K562 (cell line): Measurements from ENCODE around the gene YOD1. TPM values are rescaled to one million over a fixed set of nuclear protein-coding genes. Genes with fewer than 3 reads are reported as not detected.

Experiments
- CEBPB ChIP-seq: fragments of 450-650 bp; IDR thresholded peaks from 2 replicates; pipeline ENCODE4 v1.6.1; 2016; ENCODE audit warnings: missing genetic modification characterization, missing compliant biosample characterization
- HDAC1 ChIP-seq, 2 experiments: fragments of 450-650 bp; IDR thresholded peaks; 2 replicates each; pipeline ENCODE4 v1.6.1; 2016 to 2017; ENCODE audit warnings: inconsistent platforms in 1 of 2, mild to moderate bottlenecking in 1 of 2, moderate library complexity in 1 of 2
- HMG20A ChIP-seq: fragments of 450-650 bp; formaldehyde crosslinking; conservative IDR thresholded peaks from 2 replicates; pipeline ENCODE4 v1.4.0; 2020; ENCODE audit warnings: mild to moderate bottlenecking, mixed read lengths
- HNRNPK ChIP-seq: fragments of 200-400 bp; formaldehyde crosslinking; IDR thresholded peaks from one replicate; pipeline ENCODE4 v1.6.1; 2018; ENCODE audit warnings: mild to moderate bottlenecking, low read depth, low read length; ENCODE audit not compliant: poor library complexity, severe bottlenecking
- KLF13 ChIP-seq: fragments of 450-650 bp; IDR thresholded peaks from 2 replicates; pipeline ENCODE4 v1.6.1; 2016; ENCODE audit warnings: missing genetic modification characterization, low read depth, mild to moderate bottlenecking, missing compliant biosample characterization, moderate library complexity, borderline replicate concordance
- MEF2A ChIP-seq: IDR thresholded peaks from 2 replicates; pipeline ENCODE4 v1.6.1; 2011; ENCODE audit warnings: low read depth, mild to moderate bottlenecking, low read length, moderate library complexity; ENCODE audit not compliant: control insufficient read depth
- MEIS2 ChIP-seq: fragments of 450-650 bp; IDR thresholded peaks from 2 replicates; pipeline ENCODE4 v1.6.1; 2014; ENCODE audit warnings: mild to moderate bottlenecking; ENCODE audit not compliant: partially characterized antibody
- NCOA2 ChIP-seq, 2 experiments: fragments of 450-650 bp; IDR thresholded peaks; 2 replicates each; pipeline ENCODE4 v1.6.1; 2018; ENCODE audit warnings: mild to moderate bottlenecking in 2 of 2, moderate library complexity in 1 of 2; ENCODE audit not compliant: partially characterized antibody in 2 of 2
- NCOA6 ChIP-seq: fragments of 450-650 bp; IDR thresholded peaks from 2 replicates; pipeline ENCODE4 v1.6.1; 2017; ENCODE audit warnings: mild to moderate bottlenecking
- PHB2 ChIP-seq: fragments of 450-650 bp; IDR thresholded peaks from 2 replicates; pipeline ENCODE4 v1.6.1; 2017; ENCODE audit warnings: low read depth
- RBM34 ChIP-seq: fragments of 200-400 bp; formaldehyde crosslinking; IDR thresholded peaks from 2 replicates; pipeline ENCODE4 v1.6.1; 2018; ENCODE audit warnings: low read length, borderline replicate concordance; ENCODE audit not compliant: insufficient read depth
- SREBF2 ChIP-seq: sonication (generic); formaldehyde crosslinking; IDR thresholded peaks from 2 replicates; pipeline ENCODE4 v1.4.0; 2020; ENCODE audit warnings: mild to moderate bottlenecking, missing genetic modification reagents
- SUPT5H ChIP-seq: fragments of 450-650 bp; IDR thresholded peaks from 2 replicates; pipeline ENCODE4 v1.6.1; 2016
- ZNF217 ChIP-seq: sonication (generic); formaldehyde crosslinking; IDR thresholded peaks from 2 replicates; pipeline ENCODE4 v1.8.0; 2022; ENCODE audit warnings: mild to moderate bottlenecking, missing genetic modification reagents
- ZNF41 ChIP-seq: fragments of 250-450 bp; sonication (Bioruptor Pico); conservative IDR thresholded peaks from 2 replicates; pipeline ENCODE4 v1.4.0; 2020; ENCODE audit warnings: mild to moderate bottlenecking
- ZNF696 ChIP-seq: fragments of 250-450 bp; sonication (Bioruptor Pico); conservative IDR thresholded peaks from 2 replicates; pipeline ENCODE4 v1.4.0; 2020; ENCODE audit warnings: mild to moderate bottlenecking, moderate library complexity
- polyA plus RNA-seq, 8 experiments: library from polyadenylated mRNA; depleted of rRNA in 4 of 8; stranded (reverse) in 5 of 8; unstranded in 3 of 8; fragments of >200 nt; fragmentation: Nextera tagmentation in 2 of 8; fragmentation: Illumina TruSeq in 1 of 8; extraction: Ambion mirVana in 2 of 8; extraction: Trizol in 1 of 8; gene quantifications; 2 replicates each; pipeline versions ENCODE4 v1.2.1 to v1.2.3, GENCODE V29; 2011 to 2014; ENCODE audit warnings: inconsistent platforms in 1 of 8, missing spikeins in 1 of 8
- total RNA-seq, 7 experiments: library from RNA; depleted of rRNA in 6 of 7; stranded (reverse); fragments of >200 nt in 6 of 7; fragmentation: Illumina TruSeq in 2 of 7; extraction: Trizol in 2 of 7; gene quantifications; 2 replicates each; pipeline versions ENCODE4 v1.2.1 to v1.2.3, GENCODE V29; 2011 to 2021; ENCODE audit warnings: low replicate concordance in 1 of 7
- TF ChIP-seq, protein P1 (sequence below): sonication (generic); formaldehyde crosslinking; IDR thresholded peaks from 2 replicates; pipeline ENCODE4 v1.8.0; 2022; ENCODE audit warnings: mild to moderate bottlenecking, missing genetic modification reagents
- TF ChIP-seq, protein P2 (sequence below), 2 experiments: IDR thresholded peaks; 2 replicates each; pipeline ENCODE4 v1.6.1; 2011; ENCODE audit warnings: borderline replicate concordance in 1 of 2, control low read depth in 1 of 2, low read depth in 1 of 2, low read length in 1 of 2, mild to moderate bottlenecking in 1 of 2, mixed read lengths in 1 of 2, moderate library complexity in 1 of 2; ENCODE audit not compliant: insufficient read depth in 1 of 2, insufficient read length in 1 of 2, poor library complexity in 1 of 2, severe bottlenecking in 1 of 2; ENCODE audit errors: extremely low read depth in 1 of 2
- TF ChIP-seq, protein P3 (sequence below): fragments of 250-450 bp; sonication (Bioruptor Pico); IDR thresholded peaks from 2 replicates; pipeline ENCODE4 v1.8.0; 2021; ENCODE audit warnings: borderline replicate concordance, mild to moderate bottlenecking, moderate library complexity; ENCODE audit not compliant: poor library complexity, severe bottlenecking
- TF ChIP-seq, protein P4 (sequence below): fragments of 450-650 bp; formaldehyde crosslinking; IDR thresholded peaks from 2 replicates; pipeline ENCODE4 v1.4.0; 2020; ENCODE audit warnings: mild to moderate bottlenecking, moderate library complexity
- TF ChIP-seq, protein P5 (sequence below): sonication (generic); formaldehyde crosslinking; IDR thresholded peaks from 2 replicates; pipeline ENCODE4 v1.8.0; 2023; ENCODE audit warnings: mild to moderate bottlenecking, missing genetic modification reagents

YOD1 gene
- total and polyA plus RNA-seq, 9 of the 15 experiments (the other 6 are each of a cell fraction or from before 2014, with no cell fraction given): 18.2 to 78.1 (median 46.9) TPM

DNA sequence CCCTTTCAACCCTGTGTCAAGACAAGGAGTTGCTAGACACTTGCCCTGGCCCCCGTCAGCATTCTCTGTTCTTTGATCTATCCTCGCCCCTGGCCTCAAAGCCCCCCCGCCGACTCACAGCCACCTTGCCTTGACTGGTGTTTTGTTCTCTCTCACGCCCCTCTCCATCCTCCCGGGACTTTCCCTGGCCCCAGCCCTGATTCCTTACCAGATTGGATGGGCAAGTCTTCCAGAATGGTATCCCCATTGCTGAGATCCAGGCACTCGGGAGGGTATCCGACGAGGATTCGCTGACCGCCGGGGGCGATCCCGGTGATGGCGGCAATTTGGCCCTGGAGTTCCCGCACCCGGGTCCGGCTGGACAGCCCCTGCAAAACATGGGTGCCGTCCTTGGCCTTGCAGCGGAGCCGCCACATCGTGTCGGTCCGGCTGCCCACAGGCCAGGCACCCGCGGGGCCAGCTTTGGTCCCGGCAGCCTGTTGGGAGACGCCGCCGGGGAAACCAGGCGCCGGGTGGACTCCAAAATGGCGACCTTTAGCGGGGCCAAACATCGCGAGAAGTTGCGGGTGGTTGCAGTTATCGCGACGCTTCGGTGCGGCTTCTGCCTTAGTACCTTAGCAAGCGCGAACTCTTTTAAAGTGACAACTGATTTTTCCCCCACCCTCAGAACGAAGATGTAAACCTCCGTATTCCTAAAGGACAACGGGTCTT lies 373 bp downstream of the YOD1 start (continued):
- TF ChIP-seq MEIS2 (no peak), RBM34 (no peak), ZNF41 (CRISPR knock-in tag) (no peak), HNRNPK (no peak), HMG20A (CRISPR knock-in tag) (no peak), HDAC1 (IDR thresholded peaks at IDR 0.05) (peak in 1 of 2 experiments; percentile 82; a peak in 2 of 4 replicates), KLF13 (no peak), ZNF217 (no peak), PHB2 (no peak), SUPT5H (peak; percentile 85), MEF2A (no peak), NCOA2 (IDR thresholded peaks at IDR 0.05; ENCODE audit: partially characterized antibody in 2 of 2) (no peak), SREBF2 (CRISPR knock-in tag) (no peak), CEBPB (no peak), NCOA6 (no peak), ZNF696 (no peak)
- TF ChIP-seq, protein P1, sequence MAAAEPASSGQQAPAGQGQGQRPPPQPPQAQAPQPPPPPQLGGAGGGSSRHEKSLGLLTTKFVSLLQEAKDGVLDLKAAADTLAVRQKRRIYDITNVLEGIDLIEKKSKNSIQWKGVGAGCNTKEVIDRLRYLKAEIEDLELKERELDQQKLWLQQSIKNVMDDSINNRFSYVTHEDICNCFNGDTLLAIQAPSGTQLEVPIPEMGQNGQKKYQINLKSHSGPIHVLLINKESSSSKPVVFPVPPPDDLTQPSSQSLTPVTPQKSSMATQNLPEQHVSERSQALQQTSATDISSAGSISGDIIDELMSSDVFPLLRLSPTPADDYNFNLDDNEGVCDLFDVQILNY: 0 out of 2 replicates have a peak, but pooled peaks have one; percentile 59
- TF ChIP-seq, protein P2, sequence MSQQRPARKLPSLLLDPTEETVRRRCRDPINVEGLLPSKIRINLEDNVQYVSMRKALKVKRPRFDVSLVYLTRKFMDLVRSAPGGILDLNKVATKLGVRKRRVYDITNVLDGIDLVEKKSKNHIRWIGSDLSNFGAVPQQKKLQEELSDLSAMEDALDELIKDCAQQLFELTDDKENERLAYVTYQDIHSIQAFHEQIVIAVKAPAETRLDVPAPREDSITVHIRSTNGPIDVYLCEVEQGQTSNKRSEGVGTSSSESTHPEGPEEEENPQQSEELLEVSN (IDR thresholded peaks at IDR 0.05; ENCODE audit: borderline replicate concordance in 1 of 2, extremely low read depth in 1 of 2, insufficient read depth in 1 of 2, insufficient read length in 1 of 2, low read depth in 1 of 2, low read length in 1 of 2, poor library complexity in 1 of 2, severe bottlenecking in 1 of 2): peak in 1 of 2 experiments; percentile 19
- TF ChIP-seq, protein P3, sequence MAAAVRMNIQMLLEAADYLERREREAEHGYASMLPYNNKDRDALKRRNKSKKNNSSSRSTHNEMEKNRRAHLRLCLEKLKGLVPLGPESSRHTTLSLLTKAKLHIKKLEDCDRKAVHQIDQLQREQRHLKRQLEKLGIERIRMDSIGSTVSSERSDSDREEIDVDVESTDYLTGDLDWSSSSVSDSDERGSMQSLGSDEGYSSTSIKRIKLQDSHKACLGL (CRISPR knock-in tag): no peak
- TF ChIP-seq, protein P4, sequence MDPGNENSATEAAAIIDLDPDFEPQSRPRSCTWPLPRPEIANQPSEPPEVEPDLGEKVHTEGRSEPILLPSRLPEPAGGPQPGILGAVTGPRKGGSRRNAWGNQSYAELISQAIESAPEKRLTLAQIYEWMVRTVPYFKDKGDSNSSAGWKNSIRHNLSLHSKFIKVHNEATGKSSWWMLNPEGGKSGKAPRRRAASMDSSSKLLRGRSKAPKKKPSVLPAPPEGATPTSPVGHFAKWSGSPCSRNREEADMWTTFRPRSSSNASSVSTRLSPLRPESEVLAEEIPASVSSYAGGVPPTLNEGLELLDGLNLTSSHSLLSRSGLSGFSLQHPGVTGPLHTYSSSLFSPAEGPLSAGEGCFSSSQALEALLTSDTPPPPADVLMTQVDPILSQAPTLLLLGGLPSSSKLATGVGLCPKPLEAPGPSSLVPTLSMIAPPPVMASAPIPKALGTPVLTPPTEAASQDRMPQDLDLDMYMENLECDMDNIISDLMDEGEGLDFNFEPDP (CRISPR knock-in tag): no peak
- TF ChIP-seq, protein P5, sequence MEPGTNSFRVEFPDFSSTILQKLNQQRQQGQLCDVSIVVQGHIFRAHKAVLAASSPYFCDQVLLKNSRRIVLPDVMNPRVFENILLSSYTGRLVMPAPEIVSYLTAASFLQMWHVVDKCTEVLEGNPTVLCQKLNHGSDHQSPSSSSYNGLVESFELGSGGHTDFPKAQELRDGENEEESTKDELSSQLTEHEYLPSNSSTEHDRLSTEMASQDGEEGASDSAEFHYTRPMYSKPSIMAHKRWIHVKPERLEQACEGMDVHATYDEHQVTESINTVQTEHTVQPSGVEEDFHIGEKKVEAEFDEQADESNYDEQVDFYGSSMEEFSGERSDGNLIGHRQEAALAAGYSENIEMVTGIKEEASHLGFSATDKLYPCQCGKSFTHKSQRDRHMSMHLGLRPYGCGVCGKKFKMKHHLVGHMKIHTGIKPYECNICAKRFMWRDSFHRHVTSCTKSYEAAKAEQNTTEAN (CRISPR knock-in tag): no peak; the same call in 1 of the 2 replicates
